Measurements from ENCODE around the gene PCSK7. TPM values are rescaled to one million over a fixed set of nuclear protein-coding genes. Genes with fewer than 3 reads are reported as not detected.

Gene PCSK7
- total and polyA plus RNA-seq, 10 of the 15 experiments (the other 5 are each of a cell fraction or from before 2014, with no cell fraction given), result 5.5 to 81.5 (median 51.6) TPM

DNA sequence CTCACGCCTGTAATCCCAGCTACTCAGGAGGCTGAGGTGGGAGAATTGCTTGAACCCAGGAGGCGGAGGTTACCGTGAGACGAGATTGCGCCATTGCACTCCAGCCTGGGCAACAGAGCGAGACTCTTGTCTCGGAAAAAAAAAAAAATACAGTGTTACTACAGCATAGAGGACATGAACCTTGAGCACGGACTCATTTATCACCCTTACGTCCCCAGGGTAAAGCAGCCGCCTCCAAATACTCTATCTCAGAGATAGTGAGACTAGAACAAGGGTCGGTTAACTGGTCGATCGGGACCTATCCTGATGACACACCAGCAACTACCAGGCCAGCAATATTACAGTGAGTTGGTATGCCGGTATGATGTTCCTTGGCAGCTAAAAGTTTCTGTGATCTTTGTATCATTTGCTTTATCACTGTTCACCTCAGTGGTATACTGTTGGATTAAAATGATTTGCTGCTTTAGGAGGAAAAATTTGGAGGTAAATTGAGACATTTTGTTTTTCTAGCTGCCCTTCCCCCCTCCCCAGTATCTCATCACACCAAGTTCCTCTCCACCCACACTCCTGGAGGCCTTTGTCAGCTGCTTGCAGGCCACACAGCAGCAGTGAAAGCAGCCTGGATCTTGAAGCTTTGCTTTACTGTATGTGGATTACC lies 60.3 kb downstream of the PCSK7 start:
- SMC1A ChIA-PET (ENCODE audit: uncharacterized antibody, unreplicated experiment), result interaction anchor here (1.1 to 3.1 kb wide), 3 partner anchors 9 to 282 kb away, joined by 3 to 14 read pairs (median 8); no protein-coding TSS in a partner anchor
- Histone ChIP-seq H3K27ac (ENCODE audit: control insufficient read depth, insufficient read depth) (no peak overlapping the region), H2AFZ (ENCODE audit: control insufficient read depth, low read depth, low read length) (no peak overlapping the region), H3K4me3 (no peak overlapping the region), H3K27me3 (replicated peaks in 1 of 2; ENCODE audit: control insufficient read depth in 2 of 2, insufficient read depth in 2 of 2, low read length in 1 of 2) (no peaks in the 10 kb centered on the region), H3K9me3 (replicated peaks; ENCODE audit: control insufficient read depth, insufficient read depth, low read length) (no peaks in the 10 kb centered on the region), H3K4me1 (ENCODE audit: control insufficient read depth, insufficient read depth, low read length) (no peaks in the 10 kb centered on the region), H3K9ac (ENCODE audit: control insufficient read depth, insufficient read depth, low read length) (no peak overlapping the region), H3K4me2 (ENCODE audit: control insufficient read depth, insufficient read depth) (no peak overlapping the region), H3K36me3 (ENCODE audit: control insufficient read depth in 2 of 2, insufficient read depth in 2 of 2, low read length in 1 of 2) (peaks cover 5 to 20% of the 10 kb centered on the region in 2 experiments), H3K79me2 (ENCODE audit: control insufficient read depth, insufficient read depth, low read length) (no peaks in the 10 kb centered on the region), H4K20me1 (ENCODE audit: control insufficient read depth, insufficient read depth) (no peaks in the 10 kb centered on the region)
- WGBS (ENCODE audit: insufficient coverage, insufficient replicate concordance, low lambda C conversion rate, missing lambda C conversion rate), result 86% methylated on average over 14 of the region's 14 CpGs
- no peak for DNase-seq (ENCODE audit: low read depth, low spot score)
- BruUV-seq (replicated peaks), result no TSS peak
- RAD21 ChIA-PET (ENCODE audit: unreplicated experiment), result interaction anchor here (1.1 to 1.6 kb wide), 5 partner anchors 9 to 335 kb away, joined by 3 to 6 read pairs (median 3); partner anchors contain the start of gene PCSK7
- TF ChIP-seq EGR1 (IDR thresholded peaks at IDR 0.05; ENCODE audit: borderline replicate concordance in 1 of 2, low read depth in 2 of 2, low read length in 2 of 2), result 0 out of 3 replicates have a peak, but pooled peaks of 1 of the 2 experiments have one; percentile 11
- TF ChIP-seq ZNF217 (IDR thresholded peaks at IDR 0.05), result no peak
- TF ChIP-seq EZH2 (IDR thresholded peaks at IDR 0.05; ENCODE audit: borderline replicate concordance, control insufficient read depth, low read depth, low read length), result no peak
- no peak for TF ChIP-seq IKZF2 (IDR thresholded peaks at IDR 0.05)
- TF ChIP-seq POLR2A (IDR thresholded peaks at IDR 0.05; ENCODE audit: low read depth, low read length), result 0 out of 2 replicates have a peak, but pooled peaks have one; percentile 43
- TF ChIP-seq, protein P1, sequence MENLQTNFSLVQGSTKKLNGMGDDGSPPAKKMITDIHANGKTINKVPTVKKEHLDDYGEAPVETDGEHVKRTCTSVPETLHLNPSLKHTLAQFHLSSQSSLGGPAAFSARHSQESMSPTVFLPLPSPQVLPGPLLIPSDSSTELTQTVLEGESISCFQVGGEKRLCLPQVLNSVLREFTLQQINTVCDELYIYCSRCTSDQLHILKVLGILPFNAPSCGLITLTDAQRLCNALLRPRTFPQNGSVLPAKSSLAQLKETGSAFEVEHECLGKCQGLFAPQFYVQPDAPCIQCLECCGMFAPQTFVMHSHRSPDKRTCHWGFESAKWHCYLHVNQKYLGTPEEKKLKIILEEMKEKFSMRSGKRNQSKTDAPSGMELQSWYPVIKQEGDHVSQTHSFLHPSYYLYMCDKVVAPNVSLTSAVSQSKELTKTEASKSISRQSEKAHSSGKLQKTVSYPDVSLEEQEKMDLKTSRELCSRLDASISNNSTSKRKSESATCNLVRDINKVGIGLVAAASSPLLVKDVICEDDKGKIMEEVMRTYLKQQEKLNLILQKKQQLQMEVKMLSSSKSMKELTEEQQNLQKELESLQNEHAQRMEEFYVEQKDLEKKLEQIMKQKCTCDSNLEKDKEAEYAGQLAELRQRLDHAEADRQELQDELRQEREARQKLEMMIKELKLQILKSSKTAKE (IDR thresholded peaks at IDR 0.05; ENCODE audit: low read depth, poor library complexity, severe bottlenecking), result no peak
- no peak for TF ChIP-seq RFX5 (IDR thresholded peaks at IDR 0.05; ENCODE audit: low read depth, low read length)
- TF ChIP-seq, protein P2, sequence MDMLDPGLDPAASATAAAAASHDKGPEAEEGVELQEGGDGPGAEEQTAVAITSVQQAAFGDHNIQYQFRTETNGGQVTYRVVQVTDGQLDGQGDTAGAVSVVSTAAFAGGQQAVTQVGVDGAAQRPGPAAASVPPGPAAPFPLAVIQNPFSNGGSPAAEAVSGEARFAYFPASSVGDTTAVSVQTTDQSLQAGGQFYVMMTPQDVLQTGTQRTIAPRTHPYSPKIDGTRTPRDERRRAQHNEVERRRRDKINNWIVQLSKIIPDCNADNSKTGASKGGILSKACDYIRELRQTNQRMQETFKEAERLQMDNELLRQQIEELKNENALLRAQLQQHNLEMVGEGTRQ (IDR thresholded peaks at IDR 0.05; ENCODE audit: borderline replicate concordance, low read depth, low read length), result no peak
- no peak for TF ChIP-seq EP300 (IDR thresholded peaks at IDR 0.05; ENCODE audit: borderline replicate concordance in 1 of 2, control insufficient read depth in 1 of 2, low read depth in 2 of 2, low read length in 2 of 2)
- no peak for TF ChIP-seq CBX3 (IDR thresholded peaks at IDR 0.05; ENCODE audit: borderline replicate concordance, low read depth)
- no peak for FAIRE-seq
- POLR2A ChIA-PET, result interaction anchor here (1.5 to 1.7 kb wide), 2 partner anchors 9 to 11 kb away, joined by 3 to 5 read pairs; no protein-coding TSS in a partner anchor
- ATAC-seq, result no peak
- intact Hi-C loops (cut with micrococcal nuclease; ENCODE audit: unreplicated experiment), result no loop called here
- CTCF ChIA-PET, result interaction anchor here (1.0 to 5.1 kb wide), 5 partner anchors 10 to 63 kb away, joined by 3 to 44 read pairs (median 6); no protein-coding TSS in a partner anchor
- in situ Hi-C loops (cut with MboI), result no loop called here

Data from GM12878 (cell line).